A549 (cell line): ENCODE measurements around the gene MAP4K2. TPM values are rescaled to one million over a fixed set of nuclear protein-coding genes. Genes with fewer than 3 reads are reported as not detected.

Source experiments
- ATAC-seq, 2 experiments: fragments of 200-7000 bp in 1 of 2; fragments of >200 bp in 1 of 2; cut with Nextera tagmentation in 1 of 2; cut with Tn5 transposase in 1 of 2; 3 replicates each; pipeline versions ENCODE4 v1.8.0 to v1.9.1; 2018 to 2020; ENCODE audit warnings: mild to moderate bottlenecking in 1 of 2, moderate library complexity in 1 of 2
- CTCF ChIA-PET: fragments of 300-600 bp; sonication (Branson Sonifier 250); formaldehyde crosslinking; extraction: SDS; loops from one replicate; lab custom pipeline; 2021; ENCODE audit warnings: antibody characterized with exemption, inconsistent platforms; lab: Yijun Ruan, JAX
- POLR2A ChIA-PET: fragments of 350-600 bp; formaldehyde crosslinking; extraction: SDS; loops from one replicate; lab custom pipeline; 2021; ENCODE audit warnings: antibody characterized with exemption, inconsistent platforms; lab: Yijun Ruan, JAX
- DNase-seq, 2 experiments: peaks; one replicate each; pipeline versions ENCODE4 v3.0.0 to v3.0.0-alpha.2; 2011 to 2016; ENCODE audit warnings: low read depth in 1 of 2, low spot score in 1 of 2
- FAIRE-seq: peaks from 2 replicates; lab custom pipeline; 2011; peaks lifted over from hg19 to GRCh38; lab: Jason Lieb, UNC
- H3K27ac ChIP-seq, 2 experiments: fragments of >200 bp; sonication (Bioruptor Twin); formaldehyde crosslinking; 3 replicates each; pipeline ENCODE4 v1.5.1; 2016 to 2017
- H3K4me1 ChIP-seq: fragments of >200 bp; sonication (Bioruptor Twin); formaldehyde crosslinking; 3 replicates; pipeline ENCODE4 v1.6.1; 2016
- H3K4me2 ChIP-seq: fragments of >200 bp; sonication (Bioruptor Twin); formaldehyde crosslinking; 3 replicates; pipeline ENCODE4 v1.6.1; 2016
- H3K4me3 ChIP-seq: fragments of >200 bp; sonication (Bioruptor Twin); formaldehyde crosslinking; 3 replicates; pipeline ENCODE4 v1.5.1; 2016
- H3K9me3 ChIP-seq: fragments of >200 bp; sonication (Bioruptor Twin); formaldehyde crosslinking; 3 replicates; pipeline ENCODE4 v1.6.1; 2016
- CHD2 ChIP-seq: fragments of 150-350 bp; IDR thresholded peaks from 2 replicates; pipeline ENCODE4 v1.6.1; 2014; ENCODE audit warnings: low read length; ENCODE audit not compliant: partially characterized antibody
- CHD4 ChIP-seq: fragments of 200-600 bp; sonication (generic); IDR thresholded peaks from 2 replicates; pipeline ENCODE4 v1.6.1; 2016; ENCODE audit warnings: antibody characterized with exemption, mild to moderate bottlenecking, borderline replicate concordance
- GATA3 ChIP-seq: IDR thresholded peaks from 2 replicates; pipeline ENCODE4 v1.6.1; 2012; ENCODE audit warnings: borderline replicate concordance
- HEYL ChIP-seq: fragments of 250-450 bp; sonication (Bioruptor Pico); IDR thresholded peaks from 2 replicates; pipeline ENCODE4 v1.8.0; 2021; ENCODE audit warnings: mild to moderate bottlenecking, moderate library complexity
- JUN ChIP-seq, 2 experiments: fragments of >200 bp; sonication (Bioruptor Twin); formaldehyde crosslinking; IDR thresholded peaks; 2 replicates in 1 of 2; 3 replicates in 1 of 2; pipeline ENCODE4 v1.6.1; 2016 to 2017
- MAZ ChIP-seq: fragments of 150-350 bp; IDR thresholded peaks from 2 replicates; pipeline ENCODE4 v1.6.1; 2014; ENCODE audit warnings: antibody characterized with exemption, low read depth, low read length, borderline replicate concordance
- MYC ChIP-seq: IDR thresholded peaks from 2 replicates; pipeline ENCODE4 v1.6.1; 2012; ENCODE audit warnings: mild to moderate bottlenecking, inconsistent platforms, low read length, improper control_type of control experiment, borderline replicate concordance
- NR3C1 ChIP-seq: fragments of >200 bp; sonication (Bioruptor Twin); formaldehyde crosslinking; IDR thresholded peaks from 3 replicates; pipeline ENCODE4 v1.6.1; 2017
- PHF8 ChIP-seq: fragments of 200-600 bp; sonication (generic); IDR thresholded peaks from 2 replicates; pipeline ENCODE4 v1.6.1; 2016; ENCODE audit warnings: low read depth, mild to moderate bottlenecking, antibody characterized with exemption, moderate library complexity, borderline replicate concordance
- POLR2A ChIP-seq: IDR thresholded peaks from 2 replicates; pipeline ENCODE4 v1.6.1; 2012; ENCODE audit warnings: mild to moderate bottlenecking, low read length
- RARB ChIP-seq: fragments of 250-450 bp; sonication (Bioruptor Pico); IDR thresholded peaks from 2 replicates; pipeline ENCODE4 v1.8.0; 2021; ENCODE audit warnings: mild to moderate bottlenecking, moderate library complexity
- RFX5 ChIP-seq: fragments of 450-650 bp; IDR thresholded peaks from 2 replicates; pipeline ENCODE4 v1.7.1; 2014; ENCODE audit warnings: antibody characterized with exemption, mild to moderate bottlenecking, moderate library complexity
- TFCP2L1 ChIP-seq: fragments of 250-450 bp; sonication (Bioruptor Pico); IDR thresholded peaks from 2 replicates; pipeline ENCODE4 v1.5.0; 2021; ENCODE audit warnings: mild to moderate bottlenecking
- TP53 ChIP-seq: fragments of 250-450 bp; sonication (Bioruptor Pico); IDR thresholded peaks from 2 replicates; pipeline ENCODE4 v1.5.0; 2021; ENCODE audit warnings: mild to moderate bottlenecking, moderate library complexity
- ZNF302 ChIP-seq: fragments of 250-450 bp; sonication (Bioruptor Pico); IDR thresholded peaks from 2 replicates; pipeline ENCODE4 v1.9.0; 2021; ENCODE audit warnings: inconsistent platforms, mild to moderate bottlenecking, moderate library complexity
- ZSCAN20 ChIP-seq: fragments of 250-450 bp; sonication (Bioruptor Pico); IDR thresholded peaks from 2 replicates; pipeline ENCODE4 v1.8.0; 2022; ENCODE audit warnings: mild to moderate bottlenecking, moderate library complexity
- WGBS: methylation state at CpG from one replicate; pipeline ENCODE4 v1.1.6; 2017; ENCODE audit errors: missing lambda C conversion rate; 5-methylcytosine and 5-hydroxymethylcytosine counted together
- polyA plus RNA-seq, 4 experiments: library from polyadenylated mRNA; depleted of rRNA in 3 of 4; stranded (reverse); fragments of >200 nt; fragmentation: RNase III in 1 of 4; extraction: RNeasy Plus Mini Kit Qiagen cat#74134 plus additional on column Dnase treatment in 1 of 4; gene quantifications; 2 replicates in 3 of 4; 3 replicates in 1 of 4; pipeline ENCODE4 v1.2.3, GENCODE V29; 2011 to 2017
- TF ChIP-seq, protein P1 (sequence below): fragments of 250-450 bp; sonication (Bioruptor Pico); IDR thresholded peaks from 2 replicates; pipeline ENCODE4 v1.5.0; 2020; ENCODE audit warnings: low read depth, mild to moderate bottlenecking, moderate library complexity
- TF ChIP-seq, protein P2 (sequence below): fragments of 200-600 bp; sonication (generic); IDR thresholded peaks from 2 replicates; pipeline ENCODE4 v1.6.1; 2016; ENCODE audit warnings: antibody characterized with exemption, mild to moderate bottlenecking, moderate library complexity
- TF ChIP-seq, protein P3 (sequence below): fragments of 150-350 bp; IDR thresholded peaks from 2 replicates; pipeline ENCODE4 v1.6.1; 2014; ENCODE audit warnings: low read depth, mild to moderate bottlenecking, low read length
- TF ChIP-seq, protein P4 (sequence below): fragments of >200 bp; sonication (Bioruptor Twin); formaldehyde crosslinking; IDR thresholded peaks from 3 replicates; pipeline ENCODE4 v1.6.1; 2016

Gene MAP4K2
- polyA plus RNA-seq, 2 of the 4 experiments (the other 2 are of a cell fraction) = 9.4 to 9.9 TPM

DNA sequence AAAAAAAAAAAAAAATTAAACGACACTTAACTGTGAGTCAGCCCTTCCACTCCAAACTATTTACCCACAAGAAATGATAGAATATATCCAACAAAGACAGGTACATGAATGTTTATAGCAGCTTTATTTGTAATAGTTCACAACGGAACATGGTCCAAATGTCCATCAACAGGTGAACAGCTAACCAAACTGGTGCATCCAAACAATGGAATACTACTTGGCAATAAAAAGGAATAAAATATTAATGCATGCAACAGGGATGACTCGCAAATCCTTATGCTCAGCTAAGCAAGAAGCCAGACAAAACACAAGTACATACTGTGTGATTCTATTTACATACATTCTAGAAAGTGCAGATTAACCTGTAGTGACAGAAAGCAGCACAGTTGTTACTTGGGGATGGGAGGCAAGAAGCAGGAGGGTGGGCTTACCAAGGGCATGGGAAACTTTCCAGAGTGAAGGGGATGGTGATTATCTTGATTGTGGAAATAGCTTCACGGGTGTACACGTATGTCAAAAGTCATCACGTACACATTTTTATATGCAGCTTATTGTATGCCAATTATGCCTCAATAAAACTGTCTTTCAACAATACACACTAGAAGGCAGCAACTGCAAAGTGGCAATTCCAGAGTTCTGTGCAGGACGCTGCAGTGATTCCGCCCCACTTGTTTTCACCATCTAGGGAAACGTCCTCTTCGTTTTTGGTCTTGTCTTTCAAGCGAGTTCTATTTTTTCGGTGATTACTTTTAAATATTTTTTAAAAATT is 18.0 kb downstream of the MAP4K2 start:
- FAIRE-seq = no peak
- H3K4me2 ChIP-seq = no peak overlapping the region
- H3K27ac ChIP-seq = no peak overlapping the region
- TF ChIP-seq ZNF302 (CRISPR knock-in tag) (no peak), CHD4 (no peak), POLR2A (no peak), RARB (CRISPR knock-in tag) (no peak), ZSCAN20 (CRISPR knock-in tag) (no peak), HEYL (CRISPR knock-in tag) (no peak), NR3C1 (no peak), RFX5 (no peak), PHF8 (no peak), MYC (no peak)
- TF ChIP-seq, protein P1, sequence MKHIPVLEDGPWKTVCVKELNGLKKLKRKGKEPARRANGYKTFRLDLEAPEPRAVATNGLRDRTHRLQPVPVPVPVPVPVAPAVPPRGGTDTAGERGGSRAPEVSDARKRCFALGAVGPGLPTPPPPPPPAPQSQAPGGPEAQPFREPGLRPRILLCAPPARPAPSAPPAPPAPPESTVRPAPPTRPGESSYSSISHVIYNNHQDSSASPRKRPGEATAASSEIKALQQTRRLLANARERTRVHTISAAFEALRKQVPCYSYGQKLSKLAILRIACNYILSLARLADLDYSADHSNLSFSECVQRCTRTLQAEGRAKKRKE (CRISPR knock-in tag) = no peak
- TF ChIP-seq, protein P2, sequence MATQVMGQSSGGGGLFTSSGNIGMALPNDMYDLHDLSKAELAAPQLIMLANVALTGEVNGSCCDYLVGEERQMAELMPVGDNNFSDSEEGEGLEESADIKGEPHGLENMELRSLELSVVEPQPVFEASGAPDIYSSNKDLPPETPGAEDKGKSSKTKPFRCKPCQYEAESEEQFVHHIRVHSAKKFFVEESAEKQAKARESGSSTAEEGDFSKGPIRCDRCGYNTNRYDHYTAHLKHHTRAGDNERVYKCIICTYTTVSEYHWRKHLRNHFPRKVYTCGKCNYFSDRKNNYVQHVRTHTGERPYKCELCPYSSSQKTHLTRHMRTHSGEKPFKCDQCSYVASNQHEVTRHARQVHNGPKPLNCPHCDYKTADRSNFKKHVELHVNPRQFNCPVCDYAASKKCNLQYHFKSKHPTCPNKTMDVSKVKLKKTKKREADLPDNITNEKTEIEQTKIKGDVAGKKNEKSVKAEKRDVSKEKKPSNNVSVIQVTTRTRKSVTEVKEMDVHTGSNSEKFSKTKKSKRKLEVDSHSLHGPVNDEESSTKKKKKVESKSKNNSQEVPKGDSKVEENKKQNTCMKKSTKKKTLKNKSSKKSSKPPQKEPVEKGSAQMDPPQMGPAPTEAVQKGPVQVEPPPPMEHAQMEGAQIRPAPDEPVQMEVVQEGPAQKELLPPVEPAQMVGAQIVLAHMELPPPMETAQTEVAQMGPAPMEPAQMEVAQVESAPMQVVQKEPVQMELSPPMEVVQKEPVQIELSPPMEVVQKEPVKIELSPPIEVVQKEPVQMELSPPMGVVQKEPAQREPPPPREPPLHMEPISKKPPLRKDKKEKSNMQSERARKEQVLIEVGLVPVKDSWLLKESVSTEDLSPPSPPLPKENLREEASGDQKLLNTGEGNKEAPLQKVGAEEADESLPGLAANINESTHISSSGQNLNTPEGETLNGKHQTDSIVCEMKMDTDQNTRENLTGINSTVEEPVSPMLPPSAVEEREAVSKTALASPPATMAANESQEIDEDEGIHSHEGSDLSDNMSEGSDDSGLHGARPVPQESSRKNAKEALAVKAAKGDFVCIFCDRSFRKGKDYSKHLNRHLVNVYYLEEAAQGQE = no peak
- TF ChIP-seq, protein P3, sequence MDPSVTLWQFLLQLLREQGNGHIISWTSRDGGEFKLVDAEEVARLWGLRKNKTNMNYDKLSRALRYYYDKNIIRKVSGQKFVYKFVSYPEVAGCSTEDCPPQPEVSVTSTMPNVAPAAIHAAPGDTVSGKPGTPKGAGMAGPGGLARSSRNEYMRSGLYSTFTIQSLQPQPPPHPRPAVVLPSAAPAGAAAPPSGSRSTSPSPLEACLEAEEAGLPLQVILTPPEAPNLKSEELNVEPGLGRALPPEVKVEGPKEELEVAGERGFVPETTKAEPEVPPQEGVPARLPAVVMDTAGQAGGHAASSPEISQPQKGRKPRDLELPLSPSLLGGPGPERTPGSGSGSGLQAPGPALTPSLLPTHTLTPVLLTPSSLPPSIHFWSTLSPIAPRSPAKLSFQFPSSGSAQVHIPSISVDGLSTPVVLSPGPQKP = no peak
- no peaks in the 10 kb centered on the region for H3K9me3 ChIP-seq
- POLR2A ChIA-PET = no interaction called here
- no peak for DNase-seq
- CTCF ChIA-PET = interaction anchor here (0.7 to 9.7 kb wide), 12 partner anchors 9 to 109 kb away, joined by 3 to 79 read pairs (median 6); partner anchors contain the start of genes MAP4K2 and MEN1
- WGBS = 85% methylated on average over 12 of the region's 12 CpGs
- H3K4me1 ChIP-seq = no peaks in the 10 kb centered on the region; the same call in 2 of the 3 replicates
- no peak overlapping the region for H3K4me3 ChIP-seq
- no peak for ATAC-seq

DNA sequence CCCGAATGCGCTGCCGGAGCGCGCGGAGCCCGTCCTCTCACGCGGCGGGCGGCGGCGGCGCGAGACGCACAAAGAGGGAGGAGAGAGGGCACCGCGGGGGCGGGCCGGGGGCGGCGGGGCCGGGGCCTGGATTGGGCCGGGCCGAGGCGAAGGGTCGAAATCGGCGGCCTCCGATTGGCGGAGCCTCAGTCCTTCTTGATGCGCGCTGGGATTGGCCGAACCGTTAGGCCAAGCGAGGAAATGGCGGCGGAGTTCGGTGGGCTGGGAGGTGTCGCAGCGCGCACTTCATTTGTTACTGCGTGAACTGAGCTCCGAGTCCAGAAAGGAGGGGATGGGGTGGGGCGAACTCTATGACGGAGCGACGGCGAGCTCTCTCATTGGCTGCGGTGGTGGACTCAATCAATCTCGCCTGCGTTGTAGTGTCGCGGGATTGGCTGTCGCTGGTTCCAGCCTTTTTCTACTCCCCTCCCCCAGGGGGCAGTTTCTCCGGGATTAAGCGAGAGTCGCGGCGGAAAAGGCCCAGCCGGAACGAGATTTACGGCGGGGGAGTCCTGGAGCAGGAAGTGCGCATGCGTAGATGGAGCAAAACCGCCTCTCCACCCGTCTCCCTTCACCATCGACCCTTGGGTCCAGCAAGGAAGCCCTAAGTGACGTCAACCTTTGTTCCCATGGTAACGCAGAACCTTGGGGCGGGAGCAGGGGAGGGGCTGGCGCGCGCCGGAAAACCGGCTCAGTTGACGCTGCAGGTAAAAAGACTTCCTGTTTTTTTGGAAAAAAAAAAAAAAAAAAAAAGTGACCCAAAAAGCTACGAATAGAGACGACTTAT is 24.3 kb downstream of the MAP4K2 start, which contains the start of gene SF1:
SF1 (minus strand) TSS at position 70 of the 826 bp plus-strand sequence. CDS start 150 bp downstream, outside the sequence.
- Histone ChIP-seq H3K4me2 (peak within 1 kb of the TSS; percentile 96), H3K4me3 (peak within 1 kb of the TSS; percentile 90), H3K27ac (peak within 1 kb of the TSS; percentile 98 to 99), H3K4me1 (peaks cover 32% of the 10 kb centered on the region), H3K9me3 (no peaks in the 10 kb centered on the region)
- 2% methylated on average over 46 of the region's 80 CpGs for WGBS
- TF ChIP-seq, protein P4, sequence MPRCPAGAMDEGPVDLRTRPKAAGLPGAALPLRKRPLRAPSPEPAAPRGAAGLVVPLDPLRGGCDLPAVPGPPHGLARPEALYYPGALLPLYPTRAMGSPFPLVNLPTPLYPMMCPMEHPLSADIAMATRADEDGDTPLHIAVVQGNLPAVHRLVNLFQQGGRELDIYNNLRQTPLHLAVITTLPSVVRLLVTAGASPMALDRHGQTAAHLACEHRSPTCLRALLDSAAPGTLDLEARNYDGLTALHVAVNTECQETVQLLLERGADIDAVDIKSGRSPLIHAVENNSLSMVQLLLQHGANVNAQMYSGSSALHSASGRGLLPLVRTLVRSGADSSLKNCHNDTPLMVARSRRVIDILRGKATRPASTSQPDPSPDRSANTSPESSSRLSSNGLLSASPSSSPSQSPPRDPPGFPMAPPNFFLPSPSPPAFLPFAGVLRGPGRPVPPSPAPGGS = peak; percentile 80; the same call in 1 of the 3 replicates
- TF ChIP-seq TFCP2L1 (CRISPR knock-in tag) (no peak), MYC (0 out of 2 replicates have a peak, but pooled peaks have one; percentile 60), MAZ (peak; percentile 62; the same call in 1 of the 2 replicates), GATA3 (peak; percentile 35; the same call in 1 of the 2 replicates), JUN (IDR thresholded peaks at IDR 0.05) (peak in 1 of 2 experiments; percentile 94; a peak in 3 of 5 replicates), POLR2A (peak; percentile 61), CHD2 (peak; percentile 96), RARB (CRISPR knock-in tag) (no peak), TP53 (CRISPR knock-in tag) (no peak)
- TF ChIP-seq, protein P2 = peak; percentile 90
- FAIRE-seq (peak; percentile 59), ATAC-seq (peak; percentile 91 to 96), DNase-seq (peak; percentile 99 to 100)
- ChIA-PET CTCF (interaction anchor here (0.7 to 5.7 kb wide), 6 partner anchors 14 to 115 kb away, joined by 3 to 73 read pairs (median 4); no protein-coding TSS in a partner anchor), POLR2A (interaction anchor here (0.6 to 2.7 kb wide), 18 partner anchors 9 to 644 kb away, joined by 3 to 32 read pairs (median 4); partner anchors contain the start of genes MEN1, NEAT1 and PYGM)
